ENCODE data around the gene PLCB4.

Gene PLCB4

GRCh38 chr20:9286501-9287461, 217.9 kb downstream of the PLCB4 start:
- DNase-seq = no peak

- peak; percentile 19 for DNase-seq
Observed at GRCh38 chr20:9287826-9288225, 218.9 kb downstream of the PLCB4 start.

GRCh38 chr20:9290331-9290730, 221.4 kb downstream of the PLCB4 start:
- no peak for DNase-seq

- no peak for DNase-seq
Observed at GRCh38 chr20:9293145-9293544, 224.3 kb downstream of the PLCB4 start.

GRCh38 chr20:9294041-9294440, 225.2 kb downstream of the PLCB4 start:
- DNase-seq = no peak

- no peak for DNase-seq
Observed at GRCh38 chr20:9298906-9299305, 230.0 kb downstream of the PLCB4 start.

GRCh38 chr20:9300080-9300479, 231.2 kb downstream of the PLCB4 start:
- no peak for DNase-seq

GRCh38 chr20:9300534-9300933, 231.6 kb downstream of the PLCB4 start:
- no peak for DNase-seq

GRCh38 chr20:9301129-9302090, 232.5 kb downstream of the PLCB4 start:
- DNase-seq = peak; percentile 82

- DNase-seq = no peak
Observed at GRCh38 chr20:9302091-9302462, 233.2 kb downstream of the PLCB4 start.

GRCh38 chr20:9306521-9306920, 237.6 kb downstream of the PLCB4 start:
- DNase-seq = no peak

GRCh38 chr20:9308056-9308455, 239.2 kb downstream of the PLCB4 start:
- no peak for DNase-seq

- DNase-seq = no peak
Observed at GRCh38 chr20:9311132-9311531, 242.2 kb downstream of the PLCB4 start.

- DNase-seq = no peak
Observed at GRCh38 chr20:9319687-9320384, 250.9 kb downstream of the PLCB4 start.

GRCh38 chr20:9321007-9321406, 252.1 kb downstream of the PLCB4 start:
- peak; percentile 22 for DNase-seq

- DNase-seq = no peak
Observed at GRCh38 chr20:9322661-9323060, 253.8 kb downstream of the PLCB4 start.

GRCh38 chr20:9323622-9324021, 254.7 kb downstream of the PLCB4 start:
- DNase-seq = peak; percentile 34

GRCh38 chr20:9329355-9330101, 260.6 kb downstream of the PLCB4 start:
- DNase-seq = no peak

- no peak for DNase-seq
Observed at GRCh38 chr20:9330151-9330550, 261.3 kb downstream of the PLCB4 start.

GRCh38 chr20:9331707-9332435, 263.0 kb downstream of the PLCB4 start:
- no peak for DNase-seq

GRCh38 chr20:9332791-9333479, 264.0 kb downstream of the PLCB4 start:
- no peak for DNase-seq

All from NCI-H82 (cell line).